GM12872 (cell line): Measurements from ENCODE around the gene KRT222.

Experiments
- CTCF ChIP-seq: IDR thresholded peaks from 3 replicates; pipeline ENCODE4 v1.5.1; 2011; ENCODE audit warnings: low read depth, mild to moderate bottlenecking, low read length, moderate library complexity; ENCODE audit not compliant: insufficient read depth

KRT222 gene

GRCh38 chr17:40645943-40646342 lies 19.0 kb downstream of the KRT222 start:
- TF ChIP-seq CTCF = no peak

GRCh38 chr17:40645291-40645690 lies 19.7 kb downstream of the KRT222 start:
- no peak for TF ChIP-seq CTCF

GRCh38 chr17:40637931-40638330 lies 27.0 kb downstream of the KRT222 start:
- no peak for TF ChIP-seq CTCF

- TF ChIP-seq CTCF = no peak
Measured at GRCh38 chr17:40633871-40634270, 31.1 kb downstream of the KRT222 start.

- no peak for TF ChIP-seq CTCF
Measured at GRCh38 chr17:40632216-40632615, 32.8 kb downstream of the KRT222 start.

GRCh38 chr17:40629842-40630241 lies 35.1 kb downstream of the KRT222 start:
- TF ChIP-seq CTCF = no peak

GRCh38 chr17:40625311-40625710 lies 39.7 kb downstream of the KRT222 start:
- no peak for TF ChIP-seq CTCF

- no peak for TF ChIP-seq CTCF
Measured at GRCh38 chr17:40623419-40624210, 41.4 kb downstream of the KRT222 start.
